Neuronal stem cell (in vitro differentiated cells): ENCODE measurements around the gene DENND6B.
A peak's percentile ranks its signal among the peaks of the same experiment; 100 is the strongest.

ENCODE experiments used
- DNase-seq: peaks from one replicate; pipeline ENCODE4 v3.0.0-alpha.2; 2013; ENCODE audit warnings: low spot score
- H2AFZ ChIP-seq: one replicate; pipeline ENCODE4 v1.6.1; 2013; ENCODE audit warnings: mild to moderate bottlenecking, low read length, inconsistent platforms
- H2AK5ac ChIP-seq: 2 replicates; pipeline ENCODE4 v1.6.1; 2013; ENCODE audit warnings: low read depth, mild to moderate bottlenecking, inconsistent platforms, low read length, moderate library complexity, mixed read lengths
- H2BK120ac ChIP-seq: 2 replicates; pipeline ENCODE4 v1.6.1; 2013; ENCODE audit warnings: low read depth, mild to moderate bottlenecking, inconsistent platforms, low read length, moderate library complexity, mixed read lengths
- H2BK12ac ChIP-seq: one replicate; pipeline ENCODE4 v1.6.1; 2013; ENCODE audit warnings: low read length, inconsistent platforms
- H2BK15ac ChIP-seq: 2 replicates; pipeline ENCODE4 v1.6.1; 2013; ENCODE audit warnings: mild to moderate bottlenecking, low read length, inconsistent platforms, mixed read lengths
- H2BK5ac ChIP-seq: one replicate; pipeline ENCODE4 v1.6.1; 2013; ENCODE audit warnings: inconsistent platforms, mild to moderate bottlenecking, low read length, moderate library complexity
- H3K14ac ChIP-seq: one replicate; pipeline ENCODE4 v1.6.1; 2013; ENCODE audit warnings: low read length, inconsistent platforms
- H3K18ac ChIP-seq: 2 replicates; pipeline ENCODE4 v1.6.1; 2013; ENCODE audit warnings: low read length, inconsistent platforms
- H3K23ac ChIP-seq: 2 replicates; pipeline ENCODE4 v1.6.1; 2013; ENCODE audit warnings: low read depth, mild to moderate bottlenecking, mixed read lengths, low read length, inconsistent platforms; ENCODE audit not compliant: poor library complexity
- H3K27ac ChIP-seq: replicated peaks from 3 replicates; pipeline ENCODE4 v1.5.1; 2013; ENCODE audit warnings: low read length, inconsistent platforms
- H3K27me3 ChIP-seq, 3 experiments: 2 replicates each; pipeline ENCODE4 v1.6.1; 2013; ENCODE audit warnings: low read length in 3 of 3, mild to moderate bottlenecking in 2 of 3, inconsistent platforms in 1 of 3, low read depth in 1 of 3, mixed read lengths in 1 of 3, moderate library complexity in 1 of 3; ENCODE audit not compliant: control insufficient read depth in 3 of 3, insufficient read depth in 3 of 3
- H3K36me3 ChIP-seq, 2 donors: replicated peaks in 1 of 2; 2 replicates each; pipeline ENCODE4 v1.6.1; 2013; ENCODE audit warnings: low read length in 2 of 2; ENCODE audit not compliant: control insufficient read depth in 2 of 2, insufficient read depth in 2 of 2
- H3K4ac ChIP-seq: 2 replicates; pipeline ENCODE4 v1.6.1; 2013; ENCODE audit warnings: inconsistent platforms, mild to moderate bottlenecking, low read length, moderate library complexity
- H3K4me1 ChIP-seq, 2 donors: 1 replicate in 1 of 2; 2 replicates in 1 of 2; pipeline ENCODE4 v1.6.1; 2013; ENCODE audit warnings: low read length in 2 of 2, low read depth in 1 of 2; ENCODE audit not compliant: control insufficient read depth in 2 of 2, insufficient read depth in 1 of 2
- H3K4me2 ChIP-seq: one replicate; pipeline ENCODE4 v1.6.1; 2013; ENCODE audit warnings: mild to moderate bottlenecking, low read length, inconsistent platforms; ENCODE audit not compliant: insufficient read depth, poor library complexity, severe bottlenecking
- H3K4me3 ChIP-seq, 2 donors: 2 replicates each; pipeline ENCODE4 v1.5.1; 2013; ENCODE audit warnings: low read length in 2 of 2, mild to moderate bottlenecking in 2 of 2, inconsistent platforms in 1 of 2, moderate library complexity in 1 of 2
- H3K79me1 ChIP-seq: one replicate; pipeline ENCODE4 v1.6.1; 2013; ENCODE audit warnings: low read depth, mild to moderate bottlenecking, inconsistent platforms, low read length, moderate library complexity
- H3K9ac ChIP-seq: one replicate; pipeline ENCODE4 v1.6.1; 2013; ENCODE audit warnings: mild to moderate bottlenecking, low read depth, low read length, inconsistent platforms; ENCODE audit not compliant: poor library complexity
- H3K9me3 ChIP-seq, 2 donors: replicated peaks in 1 of 2; 2 replicates each; pipeline versions ENCODE3 to v1.6.1; 2013; ENCODE audit warnings: low read length in 2 of 2, mild to moderate bottlenecking in 2 of 2, inconsistent platforms in 1 of 2, low read depth in 1 of 2, mixed read lengths in 1 of 2, moderate library complexity in 1 of 2; ENCODE audit not compliant: control insufficient read depth in 2 of 2, insufficient read depth in 1 of 2
- H4K8ac ChIP-seq: one replicate; pipeline ENCODE4 v1.6.1; 2013; ENCODE audit warnings: low read depth, mild to moderate bottlenecking, inconsistent platforms, low read length, moderate library complexity
- H4K91ac ChIP-seq: one replicate; pipeline ENCODE4 v1.6.1; 2013; ENCODE audit warnings: low read length, low read depth, mild to moderate bottlenecking, inconsistent platforms; ENCODE audit not compliant: poor library complexity
- WGBS, 2 donors: extraction: QIAGEN DNeasy Blood & Tissue Kit; methylation state at CpG; one replicate each; pipeline ENCODE4 v1.1.7; 2013; ENCODE audit warnings: missing lambda C conversion rate in 2 of 2, mixed read lengths in 1 of 2; ENCODE audit not compliant: insufficient read length in 2 of 2, insufficient replicate concordance in 1 of 2; ENCODE audit errors: extremely low coverage in 2 of 2; 5-methylcytosine and 5-hydroxymethylcytosine counted together

DENND6B gene

DNA sequence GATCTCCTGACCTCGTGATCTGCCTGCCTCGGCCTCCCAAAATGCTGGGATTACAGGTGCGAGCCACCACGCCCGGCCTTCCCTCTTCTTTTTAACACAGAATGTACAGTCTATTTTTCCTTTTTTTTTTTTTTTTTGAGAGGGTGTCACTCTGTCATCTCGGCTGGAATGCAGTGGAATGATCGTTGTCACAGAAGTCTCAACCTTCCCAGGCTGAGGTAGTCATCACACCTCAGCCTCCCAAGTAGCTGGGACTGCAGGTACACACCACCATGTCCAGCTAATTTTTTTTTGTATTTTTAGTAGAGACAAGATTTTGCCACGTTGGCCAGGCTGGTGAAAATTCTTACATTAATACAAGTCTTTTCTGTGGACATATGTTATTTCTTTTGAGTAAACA lies 29.4 kb upstream of the DENND6B start:
- no peak overlapping the region for H4K8ac ChIP-seq

GRCh38 chr22:50348058-50348457 lies 21.2 kb upstream of the DENND6B start:
- Histone ChIP-seq H3K27ac (no peak overlapping the region), H2AFZ (no peak overlapping the region), H3K18ac (no peak overlapping the region), H3K9me3 (no peaks in the 10 kb centered on the region), H3K79me1 (peaks cover 6% of the 10 kb centered on the region), H2BK12ac (no peak overlapping the region), H3K9ac (no peak overlapping the region), H3K4me1 (no peaks in the 10 kb centered on the region), H4K8ac (no peak overlapping the region), H2BK5ac (no peak overlapping the region), H3K23ac (no peak overlapping the region), H2BK15ac (no peak overlapping the region), H3K4me3 (no peak overlapping the region), H2AK5ac (no peak overlapping the region), H3K14ac (no peak overlapping the region), H3K36me3 (peaks cover 3 to 23% of the 10 kb centered on the region in 2 donors), H4K91ac (no peak overlapping the region), H3K27me3 (no peaks in the 10 kb centered on the region), H3K4ac (no peak overlapping the region), H2BK120ac (no peak overlapping the region), H3K4me2 (no peak overlapping the region)
- no CpG with 5 or more reads among the region's 2 CpGs for WGBS, 2 donors
- DNase-seq, result no peak

More for the DNA sequence above, 29.4 kb upstream of the DENND6B start:
- H2BK120ac ChIP-seq, result no peak overlapping the region
- H3K36me3 ChIP-seq, result peaks cover 5 to 31% of the 10 kb centered on the region in 2 donors
- H2BK15ac ChIP-seq, result no peak overlapping the region
- H2BK5ac ChIP-seq, result no peak overlapping the region
- H3K9me3 ChIP-seq, result no peaks in the 10 kb centered on the region
- WGBS, 2 donors, result no CpG with 5 or more reads among the region's 8 CpGs
- no peak overlapping the region for H3K4me3 ChIP-seq
- H3K27me3 ChIP-seq, result no peaks in the 10 kb centered on the region
- no peaks in the 10 kb centered on the region for H3K4me1 ChIP-seq
- no peak overlapping the region for H3K4ac ChIP-seq
- no peak overlapping the region for H3K27ac ChIP-seq
- H2AK5ac ChIP-seq, result no peak overlapping the region
- H3K14ac ChIP-seq, result no peak overlapping the region
- no peak overlapping the region for H3K23ac ChIP-seq
- no peak overlapping the region for H3K18ac ChIP-seq
- no peak overlapping the region for H2AFZ ChIP-seq
- no peak for DNase-seq
- no peak overlapping the region for H3K9ac ChIP-seq
- peaks cover 1% of the 10 kb centered on the region for H3K79me1 ChIP-seq
- no peak overlapping the region for H3K4me2 ChIP-seq
- H4K91ac ChIP-seq, result no peak overlapping the region
- H2BK12ac ChIP-seq, result no peak overlapping the region

GRCh38 chr22:50347157-50347556 lies 20.3 kb upstream of the DENND6B start:
- Histone ChIP-seq H3K18ac (no peak overlapping the region), H3K14ac (no peak overlapping the region), H3K4me2 (no peak overlapping the region), H2AFZ (no peak overlapping the region), H4K91ac (no peak overlapping the region), H3K9me3 (no peaks in the 10 kb centered on the region), H2AK5ac (no peak overlapping the region), H3K23ac (no peak overlapping the region), H4K8ac (no peak overlapping the region), H3K27me3 (no peaks in the 10 kb centered on the region), H2BK12ac (no peak overlapping the region), H3K9ac (peak overlapping the region; percentile 73), H2BK5ac (no peak overlapping the region), H3K4me3 (no peak overlapping the region), H3K4ac (no peak overlapping the region), H2BK15ac (no peak overlapping the region), H2BK120ac (no peak overlapping the region), H3K36me3 (peaks cover 3 to 14% of the 10 kb centered on the region in 2 donors), H3K79me1 (peaks cover 6% of the 10 kb centered on the region), H3K27ac (no peak overlapping the region), H3K4me1 (peaks cover under 1 to 2% of the 10 kb centered on the region in 2 donors)
- no peak for DNase-seq
- WGBS, 2 donors, result 100% methylated on average over 4 of the region's 8 CpGs; no CpG with 5 or more reads in 1 of the 2 donors

- Histone ChIP-seq H3K36me3 (peaks cover 3 to 13% of the 10 kb centered on the region in 2 donors), H3K4me3 (no peak overlapping the region), H2BK120ac (no peak overlapping the region), H3K14ac (no peak overlapping the region), H3K4me1 (peaks cover 3 to 4% of the 10 kb centered on the region in 2 donors), H2AK5ac (no peak overlapping the region), H3K9me3 (no peaks in the 10 kb centered on the region), H2BK15ac (no peak overlapping the region), H3K9ac (peak overlapping the region; percentile 72), H3K23ac (peak overlapping the region; percentile 31), H4K91ac (no peak overlapping the region), H2AFZ (no peak overlapping the region), H2BK12ac (no peak overlapping the region), H3K18ac (no peak overlapping the region), H3K79me1 (peaks cover 6% of the 10 kb centered on the region), H4K8ac (no peak overlapping the region), H2BK5ac (peak overlapping the region; percentile 39), H3K4ac (no peak overlapping the region), H3K4me2 (no peak overlapping the region), H3K27ac (no peak overlapping the region), H3K27me3 (peaks cover 0 to 2% (median 0%) of the 10 kb centered on the region in 3 experiments)
- DNase-seq, result no peak
- WGBS, 2 donors, result no CpG with 5 or more reads among the region's 8 CpGs
Measured at GRCh38 chr22:50346470-50346869, 19.7 kb upstream of the DENND6B start.
